HepG2 (cell line): Measurements from ENCODE around the gene RANBP2. TPM values are rescaled to one million over a fixed set of nuclear protein-coding genes. Genes with fewer than 3 reads are reported as not detected.

ENCODE experiments used
- GFI1 ChIP-seq: sonication (generic); formaldehyde crosslinking; IDR thresholded peaks from 2 replicates; pipeline ENCODE4 v1.5.0; 2020; ENCODE audit warnings: missing genetic modification reagents, mild to moderate bottlenecking, borderline replicate concordance
- KDM6A ChIP-seq: IDR thresholded peaks from 2 replicates; pipeline ENCODE4 v1.6.1; 2016; ENCODE audit warnings: low read depth
- NCOA2 ChIP-seq: sonication (generic); formaldehyde crosslinking; IDR thresholded peaks from 2 replicates; pipeline ENCODE4 v1.8.0; 2022; ENCODE audit warnings: inconsistent platforms
- REPIN1 ChIP-seq: sonication (generic); formaldehyde crosslinking; IDR thresholded peaks from 2 replicates; pipeline ENCODE4 v1.8.0; 2022; ENCODE audit warnings: missing genetic modification reagents, low read depth, mild to moderate bottlenecking, borderline replicate concordance
- TBX2 ChIP-seq: sonication (generic); formaldehyde crosslinking; IDR thresholded peaks from 2 replicates; pipeline ENCODE4 v1.5.0; 2020; ENCODE audit warnings: missing genetic modification reagents, mild to moderate bottlenecking, borderline replicate concordance
- TBX3 ChIP-seq: fragments of 450-650 bp; IDR thresholded peaks from 2 replicates; pipeline ENCODE4 v1.6.1; 2017; ENCODE audit warnings: antibody characterized with exemption, mild to moderate bottlenecking, inconsistent platforms, borderline replicate concordance
- ZNF614 ChIP-seq: IDR thresholded peaks from 2 replicates; pipeline ENCODE4 v1.6.1; 2018; ENCODE audit warnings: missing biosample characterization, missing genetic modification reagents, inconsistent platforms, borderline replicate concordance
- ZNF724P ChIP-seq: sonication (generic); formaldehyde crosslinking; IDR thresholded peaks from 2 replicates; pipeline ENCODE4 v1.8.0; 2022; ENCODE audit warnings: missing genetic modification reagents, borderline replicate concordance
- ZNF761 ChIP-seq: sonication (generic); formaldehyde crosslinking; conservative IDR thresholded peaks from 2 replicates; pipeline ENCODE4 v1.4.0; 2020; ENCODE audit warnings: mild to moderate bottlenecking, missing genetic modification reagents
- ZNF839 ChIP-seq: sonication (generic); formaldehyde crosslinking; IDR thresholded peaks from 2 replicates; pipeline ENCODE4 v1.4.0; 2020; ENCODE audit warnings: missing genetic modification reagents, mild to moderate bottlenecking, borderline replicate concordance
- polyA plus RNA-seq, 8 experiments: library from polyadenylated mRNA; depleted of rRNA in 3 of 8; stranded (reverse) in 7 of 8; unstranded in 1 of 8; fragments of >200 nt; fragmentation: Illumina TruSeq in 4 of 8; extraction: Trizol in 4 of 8; gene quantifications; 2 replicates each; pipeline versions ENCODE4 v1.2.1 to v1.2.3, GENCODE V29; 2011 to 2016; ENCODE audit warnings: low read depth in 4 of 8, missing spikeins in 1 of 8, mixed read lengths in 1 of 8; ENCODE audit not compliant: insufficient read depth in 1 of 8
- total RNA-seq, 5 experiments: library from RNA; depleted of rRNA; stranded (reverse); fragments of >200 nt; fragmentation: Illumina TruSeq; extraction: Trizol; gene quantifications; 2 replicates each; pipeline ENCODE4 v1.2.3, GENCODE V29; 2016; ENCODE audit warnings: low read depth in 1 of 5
- TF ChIP-seq, protein P1 (sequence below): sonication (generic); formaldehyde crosslinking; IDR thresholded peaks from 2 replicates; pipeline ENCODE4 v1.5.1; 2020; ENCODE audit warnings: missing genetic modification reagents, mild to moderate bottlenecking, borderline replicate concordance
- TF ChIP-seq, protein P2 (sequence below): sonication (generic); formaldehyde crosslinking; IDR thresholded peaks from 2 replicates; pipeline ENCODE4 v1.9.0; 2021; ENCODE audit warnings: mild to moderate bottlenecking, missing genetic modification reagents
- TF ChIP-seq, protein P3 (sequence below): sonication (generic); IDR thresholded peaks from 2 replicates; pipeline ENCODE4 v1.6.1; 2016; ENCODE audit warnings: low read depth, borderline replicate concordance
- TF ChIP-seq, protein P4 (sequence below): sonication (generic); formaldehyde crosslinking; IDR thresholded peaks from 2 replicates; pipeline ENCODE4 v1.4.0; 2020; ENCODE audit warnings: missing genetic modification reagents
- TF ChIP-seq, protein P5 (sequence below): sonication (generic); formaldehyde crosslinking; IDR thresholded peaks from 2 replicates; pipeline ENCODE4 v1.8.1; 2022; ENCODE audit warnings: mild to moderate bottlenecking, missing genetic modification reagents
- TF ChIP-seq, protein P6 (sequence below): sonication (generic); formaldehyde crosslinking; conservative IDR thresholded peaks from 2 replicates; pipeline ENCODE4 v1.8.0; 2022; ENCODE audit warnings: mild to moderate bottlenecking, moderate library complexity, missing genetic modification reagents

RANBP2 gene
- total and polyA plus RNA-seq, 2 of the 13 experiments (the other 11 are each of a cell fraction or from before 2014, with no cell fraction given) = 12.2 to 87.0 TPM

DNA sequence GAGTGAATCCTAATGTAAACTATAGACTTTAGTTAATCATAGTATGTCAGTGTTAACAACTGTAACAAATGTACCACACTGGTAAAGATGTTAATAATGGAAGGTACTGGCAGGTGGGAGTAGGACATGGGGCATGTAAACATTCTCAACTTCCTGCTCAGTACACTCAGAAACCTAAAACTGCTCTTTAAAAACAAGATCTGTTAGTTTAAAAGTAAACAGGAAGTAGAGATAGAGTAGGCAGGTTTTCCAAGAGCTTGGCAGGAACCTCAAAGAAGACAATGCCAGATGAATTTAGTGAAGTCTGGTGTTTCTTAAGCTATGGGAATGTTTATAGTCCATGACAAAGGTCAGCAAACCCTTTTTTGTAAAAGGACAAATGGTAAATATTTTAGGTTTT, 113.9 kb downstream of the RANBP2 start (continued):
- no peak for TF ChIP-seq ZNF839 (CRISPR knock-in tag)
- TF ChIP-seq GFI1 (CRISPR knock-in tag) = no peak; the same call in 1 of the 2 replicates
- TF ChIP-seq ZNF761 (CRISPR knock-in tag) = no peak
- TF ChIP-seq ZNF724P (CRISPR knock-in tag) = no peak
- TF ChIP-seq, protein P1, sequence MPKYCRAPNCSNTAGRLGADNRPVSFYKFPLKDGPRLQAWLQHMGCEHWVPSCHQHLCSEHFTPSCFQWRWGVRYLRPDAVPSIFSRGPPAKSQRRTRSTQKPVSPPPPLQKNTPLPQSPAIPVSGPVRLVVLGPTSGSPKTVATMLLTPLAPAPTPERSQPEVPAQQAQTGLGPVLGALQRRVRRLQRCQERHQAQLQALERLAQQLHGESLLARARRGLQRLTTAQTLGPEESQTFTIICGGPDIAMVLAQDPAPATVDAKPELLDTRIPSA = no peak
- TF ChIP-seq, protein P2, sequence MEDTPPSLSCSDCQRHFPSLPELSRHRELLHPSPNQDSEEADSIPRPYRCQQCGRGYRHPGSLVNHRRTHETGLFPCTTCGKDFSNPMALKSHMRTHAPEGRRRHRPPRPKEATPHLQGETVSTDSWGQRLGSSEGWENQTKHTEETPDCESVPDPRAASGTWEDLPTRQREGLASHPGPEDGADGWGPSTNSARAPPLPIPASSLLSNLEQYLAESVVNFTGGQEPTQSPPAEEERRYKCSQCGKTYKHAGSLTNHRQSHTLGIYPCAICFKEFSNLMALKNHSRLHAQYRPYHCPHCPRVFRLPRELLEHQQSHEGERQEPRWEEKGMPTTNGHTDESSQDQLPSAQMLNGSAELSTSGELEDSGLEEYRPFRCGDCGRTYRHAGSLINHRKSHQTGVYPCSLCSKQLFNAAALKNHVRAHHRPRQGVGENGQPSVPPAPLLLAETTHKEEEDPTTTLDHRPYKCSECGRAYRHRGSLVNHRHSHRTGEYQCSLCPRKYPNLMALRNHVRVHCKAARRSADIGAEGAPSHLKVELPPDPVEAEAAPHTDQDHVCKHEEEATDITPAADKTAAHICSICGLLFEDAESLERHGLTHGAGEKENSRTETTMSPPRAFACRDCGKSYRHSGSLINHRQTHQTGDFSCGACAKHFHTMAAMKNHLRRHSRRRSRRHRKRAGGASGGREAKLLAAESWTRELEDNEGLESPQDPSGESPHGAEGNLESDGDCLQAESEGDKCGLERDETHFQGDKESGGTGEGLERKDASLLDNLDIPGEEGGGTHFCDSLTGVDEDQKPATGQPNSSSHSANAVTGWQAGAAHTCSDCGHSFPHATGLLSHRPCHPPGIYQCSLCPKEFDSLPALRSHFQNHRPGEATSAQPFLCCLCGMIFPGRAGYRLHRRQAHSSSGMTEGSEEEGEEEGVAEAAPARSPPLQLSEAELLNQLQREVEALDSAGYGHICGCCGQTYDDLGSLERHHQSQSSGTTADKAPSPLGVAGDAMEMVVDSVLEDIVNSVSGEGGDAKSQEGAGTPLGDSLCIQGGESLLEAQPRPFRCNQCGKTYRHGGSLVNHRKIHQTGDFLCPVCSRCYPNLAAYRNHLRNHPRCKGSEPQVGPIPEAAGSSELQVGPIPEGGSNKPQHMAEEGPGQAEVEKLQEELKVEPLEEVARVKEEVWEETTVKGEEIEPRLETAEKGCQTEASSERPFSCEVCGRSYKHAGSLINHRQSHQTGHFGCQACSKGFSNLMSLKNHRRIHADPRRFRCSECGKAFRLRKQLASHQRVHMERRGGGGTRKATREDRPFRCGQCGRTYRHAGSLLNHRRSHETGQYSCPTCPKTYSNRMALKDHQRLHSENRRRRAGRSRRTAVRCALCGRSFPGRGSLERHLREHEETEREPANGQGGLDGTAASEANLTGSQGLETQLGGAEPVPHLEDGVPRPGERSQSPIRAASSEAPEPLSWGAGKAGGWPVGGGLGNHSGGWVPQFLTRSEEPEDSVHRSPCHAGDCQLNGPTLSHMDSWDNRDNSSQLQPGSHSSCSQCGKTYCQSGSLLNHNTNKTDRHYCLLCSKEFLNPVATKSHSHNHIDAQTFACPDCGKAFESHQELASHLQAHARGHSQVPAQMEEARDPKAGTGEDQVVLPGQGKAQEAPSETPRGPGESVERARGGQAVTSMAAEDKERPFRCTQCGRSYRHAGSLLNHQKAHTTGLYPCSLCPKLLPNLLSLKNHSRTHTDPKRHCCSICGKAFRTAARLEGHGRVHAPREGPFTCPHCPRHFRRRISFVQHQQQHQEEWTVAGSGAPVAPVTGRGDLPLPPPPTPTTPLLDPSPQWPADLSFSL = no peak
- TF ChIP-seq TBX3 = no peak
- TF ChIP-seq TBX2 (CRISPR knock-in tag) = no peak
- TF ChIP-seq KDM6A (CRISPR knock-in tag) = peak; percentile 58
- TF ChIP-seq, protein P3, sequence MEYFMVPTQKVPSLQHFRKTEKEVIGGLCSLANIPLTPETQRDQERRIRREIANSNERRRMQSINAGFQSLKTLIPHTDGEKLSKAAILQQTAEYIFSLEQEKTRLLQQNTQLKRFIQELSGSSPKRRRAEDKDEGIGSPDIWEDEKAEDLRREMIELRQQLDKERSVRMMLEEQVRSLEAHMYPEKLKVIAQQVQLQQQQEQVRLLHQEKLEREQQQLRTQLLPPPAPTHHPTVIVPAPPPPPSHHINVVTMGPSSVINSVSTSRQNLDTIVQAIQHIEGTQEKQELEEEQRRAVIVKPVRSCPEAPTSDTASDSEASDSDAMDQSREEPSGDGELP = no peak
- TF ChIP-seq, protein P4, sequence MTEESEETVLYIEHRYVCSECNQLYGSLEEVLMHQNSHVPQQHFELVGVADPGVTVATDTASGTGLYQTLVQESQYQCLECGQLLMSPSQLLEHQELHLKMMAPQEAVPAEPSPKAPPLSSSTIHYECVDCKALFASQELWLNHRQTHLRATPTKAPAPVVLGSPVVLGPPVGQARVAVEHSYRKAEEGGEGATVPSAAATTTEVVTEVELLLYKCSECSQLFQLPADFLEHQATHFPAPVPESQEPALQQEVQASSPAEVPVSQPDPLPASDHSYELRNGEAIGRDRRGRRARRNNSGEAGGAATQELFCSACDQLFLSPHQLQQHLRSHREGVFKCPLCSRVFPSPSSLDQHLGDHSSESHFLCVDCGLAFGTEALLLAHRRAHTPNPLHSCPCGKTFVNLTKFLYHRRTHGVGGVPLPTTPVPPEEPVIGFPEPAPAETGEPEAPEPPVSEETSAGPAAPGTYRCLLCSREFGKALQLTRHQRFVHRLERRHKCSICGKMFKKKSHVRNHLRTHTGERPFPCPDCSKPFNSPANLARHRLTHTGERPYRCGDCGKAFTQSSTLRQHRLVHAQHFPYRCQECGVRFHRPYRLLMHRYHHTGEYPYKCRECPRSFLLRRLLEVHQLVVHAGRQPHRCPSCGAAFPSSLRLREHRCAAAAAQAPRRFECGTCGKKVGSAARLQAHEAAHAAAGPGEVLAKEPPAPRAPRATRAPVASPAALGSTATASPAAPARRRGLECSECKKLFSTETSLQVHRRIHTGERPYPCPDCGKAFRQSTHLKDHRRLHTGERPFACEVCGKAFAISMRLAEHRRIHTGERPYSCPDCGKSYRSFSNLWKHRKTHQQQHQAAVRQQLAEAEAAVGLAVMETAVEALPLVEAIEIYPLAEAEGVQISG = no peak
- TF ChIP-seq REPIN1 (CRISPR knock-in tag) = no peak
- TF ChIP-seq, protein P5, sequence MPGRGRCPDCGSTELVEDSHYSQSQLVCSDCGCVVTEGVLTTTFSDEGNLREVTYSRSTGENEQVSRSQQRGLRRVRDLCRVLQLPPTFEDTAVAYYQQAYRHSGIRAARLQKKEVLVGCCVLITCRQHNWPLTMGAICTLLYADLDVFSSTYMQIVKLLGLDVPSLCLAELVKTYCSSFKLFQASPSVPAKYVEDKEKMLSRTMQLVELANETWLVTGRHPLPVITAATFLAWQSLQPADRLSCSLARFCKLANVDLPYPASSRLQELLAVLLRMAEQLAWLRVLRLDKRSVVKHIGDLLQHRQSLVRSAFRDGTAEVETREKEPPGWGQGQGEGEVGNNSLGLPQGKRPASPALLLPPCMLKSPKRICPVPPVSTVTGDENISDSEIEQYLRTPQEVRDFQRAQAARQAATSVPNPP = no peak
- TF ChIP-seq, protein P6, sequence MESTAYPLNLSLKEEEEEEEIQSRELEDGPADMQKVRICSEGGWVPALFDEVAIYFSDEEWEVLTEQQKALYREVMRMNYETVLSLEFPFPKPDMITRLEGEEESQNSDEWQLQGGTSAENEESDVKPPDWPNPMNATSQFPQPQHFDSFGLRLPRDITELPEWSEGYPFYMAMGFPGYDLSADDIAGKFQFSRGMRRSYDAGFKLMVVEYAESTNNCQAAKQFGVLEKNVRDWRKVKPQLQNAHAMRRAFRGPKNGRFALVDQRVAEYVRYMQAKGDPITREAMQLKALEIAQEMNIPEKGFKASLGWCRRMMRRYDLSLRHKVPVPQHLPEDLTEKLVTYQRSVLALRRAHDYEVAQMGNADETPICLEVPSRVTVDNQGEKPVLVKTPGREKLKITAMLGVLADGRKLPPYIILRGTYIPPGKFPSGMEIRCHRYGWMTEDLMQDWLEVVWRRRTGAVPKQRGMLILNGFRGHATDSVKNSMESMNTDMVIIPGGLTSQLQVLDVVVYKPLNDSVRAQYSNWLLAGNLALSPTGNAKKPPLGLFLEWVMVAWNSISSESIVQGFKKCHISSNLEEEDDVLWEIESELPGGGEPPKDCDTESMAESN (CRISPR knock-in tag) = no peak
- TF ChIP-seq ZNF614 (CRISPR knock-in tag) = no peak
- peak; percentile 48; the same call in 1 of the 2 replicates for TF ChIP-seq NCOA2 (CRISPR knock-in tag)
